ENCODE measurements around the gene DEFB124. TPM values are rescaled to one million over a fixed set of nuclear protein-coding genes. Genes with fewer than 3 reads are reported as not detected.

DEFB124 gene
- total RNA-seq, 1 donor from 2014 or later, result not detected

- H3K27me3 ChIP-seq (ENCODE audit: insufficient read depth, low read length), result no peaks in the 10 kb centered on the region
- H3K36me3 ChIP-seq (ENCODE audit: insufficient read depth, low read length), result no peaks in the 10 kb centered on the region
- no peak for TF ChIP-seq EZH2 (IDR thresholded peaks at IDR 0.05; ENCODE audit: insufficient read depth, low read length)
- no peak for TF ChIP-seq CTCF (IDR thresholded peaks at IDR 0.05; ENCODE audit: insufficient read depth, low read depth, low read length)
- no peak overlapping the region for H3K27ac Mint-ChIP-seq (ENCODE audit: unreplicated experiment)
- H3K27ac ChIP-seq (ENCODE audit: low read depth, low read length), result no peak overlapping the region
- no peaks in the 10 kb centered on the region for H3K9me3 ChIP-seq (ENCODE audit: insufficient read depth, low read depth, low read length)
- no peaks in the 10 kb centered on the region for H3K36me3 Mint-ChIP-seq (ENCODE audit: low read depth, unreplicated experiment)
- no peaks in the 10 kb centered on the region for H4K20me1 ChIP-seq (ENCODE audit: insufficient read depth, low read length)
- FAIRE-seq (no peak), DNase-seq (ENCODE audit: low read depth) (no peak)
- no peak overlapping the region for H3K9ac ChIP-seq (ENCODE audit: low read length)
- H3K4me3 ChIP-seq (ENCODE audit: insufficient read depth, low read depth, low read length), result no peak overlapping the region
- no peak overlapping the region for H3K4me2 ChIP-seq (ENCODE audit: low read length)
- no peak overlapping the region for H3K4me3 Mint-ChIP-seq (ENCODE audit: unreplicated experiment)
- H3K79me2 ChIP-seq (ENCODE audit: insufficient read depth, low read length), result no peaks in the 10 kb centered on the region
- H2AFZ ChIP-seq (ENCODE audit: low read depth, low read length), result no peak overlapping the region
- H3K27me3 Mint-ChIP-seq (ENCODE audit: low read depth, unreplicated experiment), result no peaks in the 10 kb centered on the region
- no peaks in the 10 kb centered on the region for H3K4me1 Mint-ChIP-seq (ENCODE audit: low read depth, unreplicated experiment)
- H3K4me1 ChIP-seq (ENCODE audit: insufficient read depth, low read length), result no peaks in the 10 kb centered on the region
- peaks cover 8% of the 10 kb centered on the region for H3K9me3 Mint-ChIP-seq (ENCODE audit: unreplicated experiment)
These were observed 49.1 kb downstream of the DEFB124 start for GRCh38 chr20:31425797-31426196.

- Mint-ChIP-seq H3K27me3 (ENCODE audit: low read depth, unreplicated experiment) (no peaks in the 10 kb centered on the region), H3K36me3 (ENCODE audit: low read depth, unreplicated experiment) (no peaks in the 10 kb centered on the region), H3K4me3 (ENCODE audit: unreplicated experiment) (no peak overlapping the region), H3K4me1 (ENCODE audit: low read depth, unreplicated experiment) (no peaks in the 10 kb centered on the region), H3K9me3 (ENCODE audit: unreplicated experiment) (peaks cover 11% of the 10 kb centered on the region), H3K27ac (ENCODE audit: unreplicated experiment) (no peak overlapping the region)
- Histone ChIP-seq H3K27ac (ENCODE audit: low read depth, low read length) (no peak overlapping the region), H3K27me3 (ENCODE audit: insufficient read depth, low read length) (no peaks in the 10 kb centered on the region), H3K4me3 (ENCODE audit: insufficient read depth, low read depth, low read length) (no peak overlapping the region), H2AFZ (ENCODE audit: low read depth, low read length) (no peak overlapping the region), H3K9ac (ENCODE audit: low read length) (no peak overlapping the region), H3K9me3 (ENCODE audit: insufficient read depth, low read depth, low read length) (no peaks in the 10 kb centered on the region), H3K4me2 (ENCODE audit: low read length) (no peak overlapping the region), H3K79me2 (ENCODE audit: insufficient read depth, low read length) (no peaks in the 10 kb centered on the region), H3K4me1 (ENCODE audit: insufficient read depth, low read length) (no peaks in the 10 kb centered on the region), H4K20me1 (ENCODE audit: insufficient read depth, low read length) (no peaks in the 10 kb centered on the region), H3K36me3 (ENCODE audit: insufficient read depth, low read length) (no peaks in the 10 kb centered on the region)
- TF ChIP-seq CTCF (IDR thresholded peaks at IDR 0.05; ENCODE audit: insufficient read depth, low read depth, low read length) (no peak), EZH2 (IDR thresholded peaks at IDR 0.05; ENCODE audit: insufficient read depth, low read length) (no peak)
- no peak for DNase-seq (ENCODE audit: low read depth)
- FAIRE-seq, result no peak
These were observed 56.6 kb downstream of the DEFB124 start for GRCh38 chr20:31418307-31418706.

GRCh38 chr20:31415653-31416052, 59.3 kb downstream of the DEFB124 start:
- no peak overlapping the region for H3K9ac ChIP-seq (ENCODE audit: low read length)
- no peak overlapping the region for H3K27ac ChIP-seq (ENCODE audit: low read depth, low read length)
- no peak overlapping the region for H3K4me3 Mint-ChIP-seq (ENCODE audit: unreplicated experiment)
- H3K4me1 Mint-ChIP-seq (ENCODE audit: low read depth, unreplicated experiment), result no peaks in the 10 kb centered on the region
- H3K9me3 Mint-ChIP-seq (ENCODE audit: unreplicated experiment), result peaks cover 10% of the 10 kb centered on the region
- H2AFZ ChIP-seq (ENCODE audit: low read depth, low read length), result no peak overlapping the region
- TF ChIP-seq EZH2 (IDR thresholded peaks at IDR 0.05; ENCODE audit: insufficient read depth, low read length) (no peak), CTCF (IDR thresholded peaks at IDR 0.05; ENCODE audit: insufficient read depth, low read depth, low read length) (no peak)
- no peaks in the 10 kb centered on the region for H3K36me3 Mint-ChIP-seq (ENCODE audit: low read depth, unreplicated experiment)
- no peak overlapping the region for H3K4me2 ChIP-seq (ENCODE audit: low read length)
- no peaks in the 10 kb centered on the region for H3K27me3 Mint-ChIP-seq (ENCODE audit: low read depth, unreplicated experiment)
- H3K4me1 ChIP-seq (ENCODE audit: insufficient read depth, low read length), result no peaks in the 10 kb centered on the region
- no peaks in the 10 kb centered on the region for H4K20me1 ChIP-seq (ENCODE audit: insufficient read depth, low read length)
- H3K36me3 ChIP-seq (ENCODE audit: insufficient read depth, low read length), result no peaks in the 10 kb centered on the region
- H3K9me3 ChIP-seq (ENCODE audit: insufficient read depth, low read depth, low read length), result no peaks in the 10 kb centered on the region
- no peak overlapping the region for H3K4me3 ChIP-seq (ENCODE audit: insufficient read depth, low read depth, low read length)
- H3K27ac Mint-ChIP-seq (ENCODE audit: unreplicated experiment), result no peak overlapping the region
- FAIRE-seq (no peak), DNase-seq (ENCODE audit: low read depth) (no peak)
- no peaks in the 10 kb centered on the region for H3K79me2 ChIP-seq (ENCODE audit: insufficient read depth, low read length)
- H3K27me3 ChIP-seq (ENCODE audit: insufficient read depth, low read length), result no peaks in the 10 kb centered on the region

Other genes with a start within 250 kb of the DEFB124 start
- gene DEFB115, start 217.5 kb downstream of the DEFB124 start, total RNA-seq, result not detected in 2 replicates
- not detected in 2 replicates for gene DEFB116, start 166.5 kb downstream of the DEFB124 start, total RNA-seq
- not detected in 2 replicates for gene DEFB118, start 106.5 kb downstream of the DEFB124 start, total RNA-seq
- not detected in 2 replicates for gene DEFB119, start 84.5 kb downstream of the DEFB124 start, total RNA-seq
- gene DEFB121, start 68.9 kb downstream of the DEFB124 start, total RNA-seq, result not detected in 2 replicates
- gene DEFB123, start 34.5 kb downstream of the DEFB124 start, total RNA-seq, result not detected in 2 replicates
- gene REM1, start 161 bp upstream of the DEFB124 start, total RNA-seq, result not detected in 2 replicates
- gene HM13, start 39.3 kb upstream of the DEFB124 start, total RNA-seq, result 399 and 435 TPM in 2 replicates
- gene ID1, start 130.2 kb upstream of the DEFB124 start, total RNA-seq, result 73.7 and 76.7 TPM in 2 replicates
- not detected in 2 replicates for gene COX4I2, start 162.8 kb upstream of the DEFB124 start, total RNA-seq
- 103 and 149 TPM in 2 replicates for gene BCL2L1, start 247.7 kb upstream of the DEFB124 start, total RNA-seq